ENCODE measurements around the gene RBM4B.

DNA sequence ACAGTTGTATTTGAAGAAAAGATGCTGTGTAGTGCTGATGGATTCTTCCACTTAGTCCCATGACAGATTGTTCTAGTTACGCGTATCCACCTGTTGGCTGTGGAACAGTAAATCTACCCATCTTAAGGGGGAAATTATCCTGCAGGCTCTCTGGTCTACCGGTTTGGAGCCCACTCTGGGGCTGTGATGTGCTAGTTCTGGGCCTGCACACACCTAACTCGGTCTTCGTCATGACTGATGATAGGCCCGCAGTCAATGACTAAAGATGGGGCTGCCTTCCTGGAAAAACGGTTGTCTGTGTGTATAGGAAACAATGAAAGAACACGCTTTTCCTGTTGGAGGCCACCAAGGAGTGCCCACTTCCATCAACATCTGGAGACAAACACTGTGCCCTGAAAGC lies 6.2 kb upstream of the RBM4B start:
- TF ChIP-seq, protein P1, sequence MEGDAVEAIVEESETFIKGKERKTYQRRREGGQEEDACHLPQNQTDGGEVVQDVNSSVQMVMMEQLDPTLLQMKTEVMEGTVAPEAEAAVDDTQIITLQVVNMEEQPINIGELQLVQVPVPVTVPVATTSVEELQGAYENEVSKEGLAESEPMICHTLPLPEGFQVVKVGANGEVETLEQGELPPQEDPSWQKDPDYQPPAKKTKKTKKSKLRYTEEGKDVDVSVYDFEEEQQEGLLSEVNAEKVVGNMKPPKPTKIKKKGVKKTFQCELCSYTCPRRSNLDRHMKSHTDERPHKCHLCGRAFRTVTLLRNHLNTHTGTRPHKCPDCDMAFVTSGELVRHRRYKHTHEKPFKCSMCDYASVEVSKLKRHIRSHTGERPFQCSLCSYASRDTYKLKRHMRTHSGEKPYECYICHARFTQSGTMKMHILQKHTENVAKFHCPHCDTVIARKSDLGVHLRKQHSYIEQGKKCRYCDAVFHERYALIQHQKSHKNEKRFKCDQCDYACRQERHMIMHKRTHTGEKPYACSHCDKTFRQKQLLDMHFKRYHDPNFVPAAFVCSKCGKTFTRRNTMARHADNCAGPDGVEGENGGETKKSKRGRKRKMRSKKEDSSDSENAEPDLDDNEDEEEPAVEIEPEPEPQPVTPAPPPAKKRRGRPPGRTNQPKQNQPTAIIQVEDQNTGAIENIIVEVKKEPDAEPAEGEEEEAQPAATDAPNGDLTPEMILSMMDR (IDR thresholded peaks at IDR 0.05; ENCODE audit: borderline replicate concordance, extremely low read depth, low read length, poor library complexity, severe bottlenecking), result no peak
- no peak for TF ChIP-seq EZH2 (IDR thresholded peaks at IDR 0.05; ENCODE audit: borderline replicate concordance, low read depth, low read length, severe bottlenecking)
